OCI-LY3 (cell line): ENCODE data around the gene CD300LG.

Experiments
- EZH2phosphoT487 ChIP-seq: fragments of 200-600 bp; shearing (Covaris generic); IDR thresholded peaks from 2 replicates; pipeline ENCODE4 v1.6.1; 2018; ENCODE audit warnings: antibody characterized with exemption, mixed run types, low read depth
- TF ChIP-seq, protein P1 (sequence below): fragments of 200-600, 300-600 bp; sonication (generic); IDR thresholded peaks from 2 replicates; pipeline ENCODE4 v1.5.1; 2014; ENCODE audit warnings: antibody characterized with exemption, low read length, low read depth

DNA sequence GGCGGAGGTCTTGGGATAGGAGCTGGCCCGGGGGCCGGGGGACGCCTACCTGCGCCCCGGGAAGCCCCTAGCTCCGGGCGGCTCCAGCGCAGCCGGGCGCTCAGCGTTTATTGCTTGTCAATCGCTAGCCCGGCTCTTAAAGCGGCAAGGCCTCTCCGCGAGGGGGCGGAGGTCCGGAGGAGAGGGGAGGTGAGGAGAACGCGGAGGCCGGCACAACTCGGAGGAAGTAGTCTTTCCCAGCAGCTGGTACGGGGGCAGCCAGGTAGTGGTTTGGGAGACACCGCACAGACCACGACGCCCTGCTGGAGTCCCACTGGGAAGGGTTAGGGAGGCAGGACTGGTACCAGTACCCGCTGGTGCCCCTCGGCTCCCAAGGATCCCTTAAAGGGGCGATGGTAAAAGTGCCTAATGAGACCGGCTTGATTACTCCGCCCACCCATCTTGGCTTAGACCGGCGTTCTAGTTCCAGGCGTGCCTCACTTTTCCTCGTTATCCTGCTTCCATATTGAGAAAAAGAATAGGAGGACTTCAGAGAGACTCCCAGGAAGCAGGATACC lies 60.5 kb downstream of the CD300LG start, which contains the start of gene MPP2:
- TF ChIP-seq, protein P1, sequence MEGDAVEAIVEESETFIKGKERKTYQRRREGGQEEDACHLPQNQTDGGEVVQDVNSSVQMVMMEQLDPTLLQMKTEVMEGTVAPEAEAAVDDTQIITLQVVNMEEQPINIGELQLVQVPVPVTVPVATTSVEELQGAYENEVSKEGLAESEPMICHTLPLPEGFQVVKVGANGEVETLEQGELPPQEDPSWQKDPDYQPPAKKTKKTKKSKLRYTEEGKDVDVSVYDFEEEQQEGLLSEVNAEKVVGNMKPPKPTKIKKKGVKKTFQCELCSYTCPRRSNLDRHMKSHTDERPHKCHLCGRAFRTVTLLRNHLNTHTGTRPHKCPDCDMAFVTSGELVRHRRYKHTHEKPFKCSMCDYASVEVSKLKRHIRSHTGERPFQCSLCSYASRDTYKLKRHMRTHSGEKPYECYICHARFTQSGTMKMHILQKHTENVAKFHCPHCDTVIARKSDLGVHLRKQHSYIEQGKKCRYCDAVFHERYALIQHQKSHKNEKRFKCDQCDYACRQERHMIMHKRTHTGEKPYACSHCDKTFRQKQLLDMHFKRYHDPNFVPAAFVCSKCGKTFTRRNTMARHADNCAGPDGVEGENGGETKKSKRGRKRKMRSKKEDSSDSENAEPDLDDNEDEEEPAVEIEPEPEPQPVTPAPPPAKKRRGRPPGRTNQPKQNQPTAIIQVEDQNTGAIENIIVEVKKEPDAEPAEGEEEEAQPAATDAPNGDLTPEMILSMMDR, result 0 out of 2 replicates have a peak, but pooled peaks have one; percentile 9
- no peak for TF ChIP-seq EZH2phosphoT487
